Endothelial cell of umbilical vein (primary cell): ENCODE results near the gene GAB2. TPM values are rescaled to one million over a fixed set of nuclear protein-coding genes. Genes with fewer than 3 reads are reported as not detected.

ENCODE experiments used
- BruUV-seq: library from RNA; stranded (reverse); fragments of 400-500 nt; replicated peaks from 2 replicates; lab custom pipeline; 2021; lab: Mats Ljungman, UMichigan
- CTCF ChIA-PET: fragments of 300-600, 350-600 bp; sonication (Branson Sonifier 250); formaldehyde crosslinking; loops from one replicate; lab custom pipeline; 2021; ENCODE audit warnings: antibody characterized with exemption, inconsistent platforms; lab: Charles Lee
- POLR2A ChIA-PET: fragments of 300-600, 350-600 bp; sonication (Branson Sonifier 250); formaldehyde crosslinking; loops from one replicate; lab custom pipeline; 2021; ENCODE audit warnings: antibody characterized with exemption, inconsistent platforms; lab: Charles Lee
- DNase-seq: peaks from one replicate; pipeline ENCODE4 v3.0.0-alpha.2; 2011; ENCODE audit warnings: low read depth, low spot score
- FAIRE-seq: peaks from 2 replicates; lab custom pipeline; 2011; peaks lifted over from hg19 to GRCh38; lab: Jason Lieb, UNC
- H2AFZ ChIP-seq: 2 replicates; pipeline ENCODE4 v1.6.0; 2012; ENCODE audit warnings: low read depth, low read length, control low read depth, inconsistent platforms
- H3K27ac ChIP-seq: 2 replicates; pipeline ENCODE4 v1.5.1; 2011; ENCODE audit warnings: low read depth, mild to moderate bottlenecking, control low read depth, low read length, moderate library complexity; ENCODE audit not compliant: insufficient read depth
- H3K27me3 ChIP-seq, 2 experiments: 2 replicates each; pipeline versions ENCODE4 v1.6.0 to v1.6.1; 2011; ENCODE audit warnings: low read length in 2 of 2, mixed read lengths in 1 of 2; ENCODE audit not compliant: control insufficient read depth in 2 of 2, insufficient read depth in 2 of 2
- H3K36me3 ChIP-seq, 2 experiments: 2 replicates in 1 of 2; 3 replicates in 1 of 2; pipeline ENCODE4 v1.5.1; 2011; ENCODE audit warnings: low read length in 2 of 2, mild to moderate bottlenecking in 1 of 2, moderate library complexity in 1 of 2; ENCODE audit not compliant: control insufficient read depth in 2 of 2, insufficient read depth in 2 of 2; ENCODE audit errors: extremely low read depth in 1 of 2
- H3K4me1 ChIP-seq: 3 replicates; pipeline ENCODE4 v1.5.1; 2011; ENCODE audit warnings: mild to moderate bottlenecking, low read length; ENCODE audit not compliant: control insufficient read depth, insufficient read depth; ENCODE audit errors: extremely low read depth
- H3K4me2 ChIP-seq: 2 replicates; pipeline ENCODE4 v1.6.1; 2011; ENCODE audit warnings: low read length, control low read depth, mixed read lengths; ENCODE audit not compliant: insufficient read depth
- H3K4me3 ChIP-seq, 3 experiments: fragments of 200-600 bp in 1 of 3; sonication (generic), shearing (Covaris generic) in 1 of 3; replicated peaks in 1 of 3; 2 replicates each; pipeline ENCODE4 v1.5.1; 2011 to 2016; ENCODE audit warnings: control low read depth in 3 of 3, low read length in 3 of 3, mild to moderate bottlenecking in 2 of 3, inconsistent platforms in 1 of 3, low read depth in 1 of 3, moderate library complexity in 1 of 3; ENCODE audit not compliant: insufficient read depth in 1 of 3
- H3K79me2 ChIP-seq: 2 replicates; pipeline ENCODE4 v1.6.0; 2012; ENCODE audit warnings: low read length, inconsistent platforms; ENCODE audit not compliant: control insufficient read depth, insufficient read depth
- H3K9ac ChIP-seq: replicated peaks from 2 replicates; pipeline ENCODE3; 2011; ENCODE audit warnings: low read length, control low read depth; ENCODE audit not compliant: insufficient read depth; ENCODE audit errors: extremely low read depth
- H3K9me1 ChIP-seq: replicated peaks from 3 replicates; pipeline ENCODE4 v1.6.0; 2011; ENCODE audit warnings: mild to moderate bottlenecking, low read length; ENCODE audit not compliant: control insufficient read depth, insufficient read depth; ENCODE audit errors: extremely low read depth
- H3K9me3 ChIP-seq: replicated peaks from 2 replicates; pipeline ENCODE4 v1.5.1; 2012; ENCODE audit warnings: low read length, inconsistent platforms; ENCODE audit not compliant: control insufficient read depth, insufficient read depth
- H4K20me1 ChIP-seq: replicated peaks from 2 replicates; pipeline ENCODE3; 2011; ENCODE audit warnings: mild to moderate bottlenecking, low read length; ENCODE audit not compliant: control insufficient read depth, insufficient read depth; ENCODE audit errors: extremely low read depth
- EZH2 ChIP-seq: IDR thresholded peaks from 2 replicates; pipeline ENCODE4 v1.6.1; 2012; ENCODE audit warnings: borderline replicate concordance, low read depth, mild to moderate bottlenecking, moderate library complexity, low read length, inconsistent platforms; ENCODE audit not compliant: severe bottlenecking
- FOS ChIP-seq: IDR thresholded peaks from 2 replicates; pipeline ENCODE4 v1.6.1; 2011; ENCODE audit warnings: mild to moderate bottlenecking, low read length, moderate library complexity, borderline replicate concordance; ENCODE audit not compliant: insufficient read depth
- GATA2 ChIP-seq: IDR thresholded peaks from 2 replicates; pipeline ENCODE4 v1.7.0; 2011; ENCODE audit warnings: low read depth, mild to moderate bottlenecking, moderate library complexity, mixed read lengths, low read length; ENCODE audit not compliant: insufficient read length, insufficient read depth
- JUN ChIP-seq: IDR thresholded peaks from 2 replicates; pipeline ENCODE4 v1.6.1; 2011; ENCODE audit warnings: borderline replicate concordance, low read depth; ENCODE audit not compliant: insufficient read length, insufficient read depth
- MYC ChIP-seq: IDR thresholded peaks from one replicate; pipeline ENCODE4 v1.6.1; 2011; ENCODE audit warnings: mild to moderate bottlenecking, low read depth, low read length
- POLR2A ChIP-seq: IDR thresholded peaks from 2 replicates; pipeline ENCODE4 v1.6.1; 2012; ENCODE audit warnings: low read depth, mild to moderate bottlenecking, control low read depth, low read length
- POLR2AphosphoS5 ChIP-seq: IDR thresholded peaks from 2 replicates; pipeline ENCODE4 v1.6.1; 2012; ENCODE audit warnings: low read depth, mild to moderate bottlenecking, control low read depth, low read length, moderate library complexity; ENCODE audit not compliant: insufficient read depth
- dilution Hi-C: fragments of 300-500 bp; cut with MboI; formaldehyde crosslinking; loops from one replicate; pipeline ENCODE4 v1.15.0; 2019; ENCODE audit warnings: low sequenced_read_pairs; ENCODE audit not compliant: extremely low pct_ligation_motif_present
- intact Hi-C: fragments of 100-400 bp; cut with micrococcal nuclease; formaldehyde crosslinking; loops from one replicate; pipeline ENCODE4 v1.10.0; 2022
- polyA plus RNA-seq, 4 experiments: library from polyadenylated mRNA; depleted of rRNA in 3 of 4; stranded (reverse) in 3 of 4; unstranded in 1 of 4; fragments of >200 nt; gene quantifications; 2 replicates each; pipeline versions ENCODE4 v1.2.1 to v1.2.3, GENCODE V29; 2011 to 2012; ENCODE audit warnings: missing spikeins in 1 of 4
- total RNA-seq: library from RNA; stranded (reverse); gene quantifications from 2 replicates; pipeline ENCODE4 v1.2.3, GENCODE V29; 2021
- TF ChIP-seq, protein P1 (sequence below), 2 donors: IDR thresholded peaks; 1 replicate in 1 of 2; 2 replicates in 1 of 2; pipeline ENCODE4 v1.5.1; 2011; ENCODE audit warnings: low read length in 2 of 2, mild to moderate bottlenecking in 2 of 2, moderate library complexity in 2 of 2, control low read depth in 1 of 2, inconsistent platforms in 1 of 2, low read depth in 1 of 2; ENCODE audit not compliant: insufficient read depth in 1 of 2; ENCODE audit errors: extremely low read depth in 1 of 2
- TF ChIP-seq, protein P2 (sequence below): IDR thresholded peaks from 2 replicates; pipeline ENCODE4 v1.6.1; 2011; ENCODE audit not compliant: insufficient read depth, insufficient read length

Gene GAB2
- total and polyA plus RNA-seq, 2 donors (not counting 3 experiments of a cell fraction or from before 2014, with no cell fraction given): 19.6 to 39.6 TPM

DNA sequence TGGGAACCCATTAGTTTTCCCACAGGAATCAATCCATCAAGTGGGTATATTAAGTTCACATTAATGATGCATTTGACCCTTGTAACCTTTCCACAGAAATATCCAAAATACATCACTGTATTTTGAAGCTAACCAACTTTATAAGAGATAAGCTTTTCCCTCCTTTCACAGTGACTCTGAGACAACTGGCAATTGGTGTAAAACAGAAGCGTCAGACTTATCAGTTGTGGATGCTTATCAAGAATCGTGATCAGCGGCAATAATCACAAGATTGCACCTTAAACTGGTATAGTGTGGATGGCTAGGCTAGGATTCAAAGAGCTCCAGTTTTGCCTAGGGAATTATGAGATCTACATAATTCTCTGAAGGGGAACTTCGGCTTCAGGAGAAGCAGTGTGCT lies 155.8 kb downstream of the GAB2 start:
- Histone ChIP-seq H3K36me3 (no peaks in the 10 kb centered on the region), H3K9me1 (peaks cover 2% of the 10 kb centered on the region), H2AFZ (no peak overlapping the region), H4K20me1 (no peaks in the 10 kb centered on the region), H3K27ac (no peak overlapping the region), H3K9ac (no peak overlapping the region), H3K79me2 (no peaks in the 10 kb centered on the region), H3K4me3 (no peak overlapping the region), H3K4me2 (no peak overlapping the region), H3K4me1 (peaks cover 7% of the 10 kb centered on the region), H3K9me3 (no peaks in the 10 kb centered on the region), H3K27me3 (no peaks in the 10 kb centered on the region)
- TF ChIP-seq EZH2: no peak
- no peak for TF ChIP-seq JUN
- TF ChIP-seq, protein P1, sequence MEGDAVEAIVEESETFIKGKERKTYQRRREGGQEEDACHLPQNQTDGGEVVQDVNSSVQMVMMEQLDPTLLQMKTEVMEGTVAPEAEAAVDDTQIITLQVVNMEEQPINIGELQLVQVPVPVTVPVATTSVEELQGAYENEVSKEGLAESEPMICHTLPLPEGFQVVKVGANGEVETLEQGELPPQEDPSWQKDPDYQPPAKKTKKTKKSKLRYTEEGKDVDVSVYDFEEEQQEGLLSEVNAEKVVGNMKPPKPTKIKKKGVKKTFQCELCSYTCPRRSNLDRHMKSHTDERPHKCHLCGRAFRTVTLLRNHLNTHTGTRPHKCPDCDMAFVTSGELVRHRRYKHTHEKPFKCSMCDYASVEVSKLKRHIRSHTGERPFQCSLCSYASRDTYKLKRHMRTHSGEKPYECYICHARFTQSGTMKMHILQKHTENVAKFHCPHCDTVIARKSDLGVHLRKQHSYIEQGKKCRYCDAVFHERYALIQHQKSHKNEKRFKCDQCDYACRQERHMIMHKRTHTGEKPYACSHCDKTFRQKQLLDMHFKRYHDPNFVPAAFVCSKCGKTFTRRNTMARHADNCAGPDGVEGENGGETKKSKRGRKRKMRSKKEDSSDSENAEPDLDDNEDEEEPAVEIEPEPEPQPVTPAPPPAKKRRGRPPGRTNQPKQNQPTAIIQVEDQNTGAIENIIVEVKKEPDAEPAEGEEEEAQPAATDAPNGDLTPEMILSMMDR (IDR thresholded peaks at IDR 0.05; ENCODE audit: extremely low read depth in 1 of 2, insufficient read depth in 1 of 2, low read depth in 1 of 2, low read length in 2 of 2): no peak
- TF ChIP-seq, protein P2, sequence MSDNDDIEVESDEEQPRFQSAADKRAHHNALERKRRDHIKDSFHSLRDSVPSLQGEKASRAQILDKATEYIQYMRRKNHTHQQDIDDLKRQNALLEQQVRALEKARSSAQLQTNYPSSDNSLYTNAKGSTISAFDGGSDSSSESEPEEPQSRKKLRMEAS: no peak
- no peak for TF ChIP-seq POLR2A
- no peak for TF ChIP-seq POLR2AphosphoS5
- no peak for TF ChIP-seq MYC
- TF ChIP-seq FOS: no peak
- TF ChIP-seq GATA2: no peak
- dilution Hi-C loops (no loop called here), intact Hi-C loops (no loop called here)
- FAIRE-seq (no peak), DNase-seq (no peak)
- BruUV-seq: no TSS peak
- CTCF ChIA-PET: interaction anchor here (0.9 to 2.2 kb wide), 4 partner anchors 9 to 33 kb away, joined by 3 to 7 read pairs (median 4); no protein-coding TSS in a partner anchor
- POLR2A ChIA-PET: no interaction called here
